Gastroesophageal sphincter (tissue), 3 donors: Measurements from ENCODE around the gene CMYA5.

ENCODE experiments used
- EP300 ChIP-seq: sonication (generic); formaldehyde crosslinking; IDR thresholded peaks from one replicate; pipeline ENCODE4 v1.6.1; 2017; ENCODE audit warnings: antibody characterized with exemption, mild to moderate bottlenecking
- POLR2A ChIP-seq, 2 donors: fragments of 450-650 bp; IDR thresholded peaks; one replicate each; pipeline ENCODE4 v1.6.1; 2017; ENCODE audit warnings: antibody characterized with exemption in 2 of 2, mild to moderate bottlenecking in 2 of 2, moderate library complexity in 1 of 2
- POLR2AphosphoS5 ChIP-seq: sonication (generic); formaldehyde crosslinking; IDR thresholded peaks from one replicate; pipeline ENCODE4 v1.6.1; 2017; ENCODE audit warnings: antibody characterized with exemption
- TF ChIP-seq, protein P1 (sequence below), 4 experiments: fragments of 200-600 bp in 2 of 4; fragments of 450-650 bp in 2 of 4; sonication (generic) in 1 of 4; IDR thresholded peaks; one replicate each; pipeline ENCODE4 v1.5.1; 2017 to 2019; ENCODE audit warnings: antibody characterized with exemption in 4 of 4, mild to moderate bottlenecking in 2 of 4, moderate library complexity in 2 of 4

DNA sequence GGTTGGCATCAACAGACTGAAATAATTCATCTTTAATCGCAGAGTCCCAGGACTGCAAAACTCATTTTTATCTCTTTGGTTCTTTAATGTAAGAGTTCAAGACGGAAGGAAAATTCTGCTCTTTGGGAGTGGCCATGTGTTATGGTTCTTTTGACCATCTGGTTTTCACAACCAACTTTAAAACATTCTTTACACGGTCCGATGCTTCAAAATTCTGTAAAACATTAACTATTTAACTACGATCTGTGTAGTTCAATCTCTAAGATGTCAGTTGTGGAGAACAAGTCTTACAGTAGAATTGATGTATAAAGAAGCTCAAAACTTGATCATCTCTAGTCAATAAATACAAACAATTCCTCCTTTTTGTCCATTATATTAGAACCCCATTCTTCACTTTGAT lies 83.0 kb downstream of the CMYA5 start:
- no peak for TF ChIP-seq POLR2A (IDR thresholded peaks at IDR 0.05)
- TF ChIP-seq, protein P1, sequence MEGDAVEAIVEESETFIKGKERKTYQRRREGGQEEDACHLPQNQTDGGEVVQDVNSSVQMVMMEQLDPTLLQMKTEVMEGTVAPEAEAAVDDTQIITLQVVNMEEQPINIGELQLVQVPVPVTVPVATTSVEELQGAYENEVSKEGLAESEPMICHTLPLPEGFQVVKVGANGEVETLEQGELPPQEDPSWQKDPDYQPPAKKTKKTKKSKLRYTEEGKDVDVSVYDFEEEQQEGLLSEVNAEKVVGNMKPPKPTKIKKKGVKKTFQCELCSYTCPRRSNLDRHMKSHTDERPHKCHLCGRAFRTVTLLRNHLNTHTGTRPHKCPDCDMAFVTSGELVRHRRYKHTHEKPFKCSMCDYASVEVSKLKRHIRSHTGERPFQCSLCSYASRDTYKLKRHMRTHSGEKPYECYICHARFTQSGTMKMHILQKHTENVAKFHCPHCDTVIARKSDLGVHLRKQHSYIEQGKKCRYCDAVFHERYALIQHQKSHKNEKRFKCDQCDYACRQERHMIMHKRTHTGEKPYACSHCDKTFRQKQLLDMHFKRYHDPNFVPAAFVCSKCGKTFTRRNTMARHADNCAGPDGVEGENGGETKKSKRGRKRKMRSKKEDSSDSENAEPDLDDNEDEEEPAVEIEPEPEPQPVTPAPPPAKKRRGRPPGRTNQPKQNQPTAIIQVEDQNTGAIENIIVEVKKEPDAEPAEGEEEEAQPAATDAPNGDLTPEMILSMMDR (IDR thresholded peaks at IDR 0.05) = no peak
- TF ChIP-seq POLR2AphosphoS5 = no peak
- TF ChIP-seq EP300 = no peak
